ENCODE results near the gene RASSF3. TPM values are rescaled to one million over a fixed set of nuclear protein-coding genes. Genes with fewer than 3 reads are reported as not detected.
A peak's percentile ranks its signal among the peaks of the same experiment; 100 is the strongest.

RASSF3 gene
- total RNA-seq, 4 donors from 2014 or later, result 14.7 to 18.3 (median 16.7) TPM

- DNase-seq (ENCODE audit: low spot score in 2 of 2), result no peak
- WGBS, 2 donors, result 97% methylated on average over 1 of the region's 1 CpG
These were observed 20.1 kb upstream of the RASSF3 start for GRCh38 chr12:64590183-64590582.

GRCh38 chr12:64595863-64596793, 14.2 kb upstream of the RASSF3 start:
- no peak overlapping the region for H3K4me3 ChIP-seq
- peak in 1 of 2 donors; percentile 7 for DNase-seq (ENCODE audit: low spot score in 2 of 2)
- 90 to 94% methylated on average over 6 of the region's 6 CpGs for WGBS, 2 donors
- no peaks in the 10 kb centered on the region for H3K27me3 ChIP-seq
- no peaks in the 10 kb centered on the region for H3K36me3 ChIP-seq
- H3K9me3 ChIP-seq, result no peaks in the 10 kb centered on the region
- H3K4me1 ChIP-seq, result no peaks in the 10 kb centered on the region
- TF ChIP-seq POLR2A (IDR thresholded peaks at IDR 0.05) (no peak), CTCF (IDR thresholded peaks at IDR 0.05) (no peak), EP300 (IDR thresholded peaks at IDR 0.05) (no peak)
- H3K27ac ChIP-seq, result no peak overlapping the region

More at GRCh38 chr12:64590183-64590582, 20.1 kb upstream of the RASSF3 start:
- no peak overlapping the region for H3K4me3 ChIP-seq
- H3K27ac ChIP-seq, result no peak overlapping the region
- H3K9me3 ChIP-seq, result no peaks in the 10 kb centered on the region
- no peaks in the 10 kb centered on the region for H3K36me3 ChIP-seq
- H3K4me1 ChIP-seq, result no peaks in the 10 kb centered on the region
- H3K27me3 ChIP-seq, result no peaks in the 10 kb centered on the region
- TF ChIP-seq CTCF (IDR thresholded peaks at IDR 0.05) (no peak), EP300 (IDR thresholded peaks at IDR 0.05) (no peak), POLR2A (IDR thresholded peaks at IDR 0.05) (no peak)

- no peak overlapping the region for H3K4me3 ChIP-seq
- WGBS, 2 donors, result 73 to 75% methylated on average over 4 of the region's 4 CpGs
- DNase-seq (ENCODE audit: low spot score in 2 of 2), result no peak
- TF ChIP-seq EP300 (IDR thresholded peaks at IDR 0.05) (no peak), CTCF (IDR thresholded peaks at IDR 0.05) (no peak), POLR2A (IDR thresholded peaks at IDR 0.05) (no peak)
- H3K9me3 ChIP-seq, result no peaks in the 10 kb centered on the region
- H3K36me3 ChIP-seq, result no peaks in the 10 kb centered on the region
- H3K4me1 ChIP-seq, result no peaks in the 10 kb centered on the region
- H3K27ac ChIP-seq, result no peak overlapping the region
- H3K27me3 ChIP-seq, result no peaks in the 10 kb centered on the region
These were observed 11.5 kb upstream of the RASSF3 start for GRCh38 chr12:64598831-64599230.

GRCh38 chr12:64600164-64600561, 10.1 kb upstream of the RASSF3 start:
- no peaks in the 10 kb centered on the region for H3K9me3 ChIP-seq
- no peaks in the 10 kb centered on the region for H3K4me1 ChIP-seq
- no peaks in the 10 kb centered on the region for H3K36me3 ChIP-seq
- DNase-seq (ENCODE audit: low spot score in 2 of 2), result no peak
- 80 to 85% methylated on average over 2 of the region's 2 CpGs for WGBS, 2 donors
- no peak overlapping the region for H3K27ac ChIP-seq
- TF ChIP-seq CTCF (IDR thresholded peaks at IDR 0.05) (no peak), EP300 (IDR thresholded peaks at IDR 0.05) (no peak), POLR2A (IDR thresholded peaks at IDR 0.05) (no peak)
- no peak overlapping the region for H3K4me3 ChIP-seq
- H3K27me3 ChIP-seq, result no peaks in the 10 kb centered on the region

GRCh38 chr12:64603183-64603841, 7.0 kb upstream of the RASSF3 start:
- TF ChIP-seq EP300 (IDR thresholded peaks at IDR 0.05), result no peak
- TF ChIP-seq POLR2A (IDR thresholded peaks at IDR 0.05), result no peak
- no peak for TF ChIP-seq CTCF (IDR thresholded peaks at IDR 0.05)
- no peak overlapping the region for H3K4me3 ChIP-seq
- 84 to 91% methylated on average over 4 of the region's 4 CpGs for WGBS, 2 donors
- no peaks in the 10 kb centered on the region for H3K27me3 ChIP-seq
- H3K36me3 ChIP-seq, result no peaks in the 10 kb centered on the region
- no peaks in the 10 kb centered on the region for H3K4me1 ChIP-seq
- no peaks in the 10 kb centered on the region for H3K9me3 ChIP-seq
- no peak for DNase-seq (ENCODE audit: low spot score in 2 of 2)
- no peak overlapping the region for H3K27ac ChIP-seq
